ES-I3 (cell line): ENCODE data around the gene PDIA4.
"Not testable (repeated sequence)": the region's sequence is repeated elsewhere in the genome, so short reads cannot be mapped to it uniquely, and the experiment has no call there.

Experiments
- H3K36me3 ChIP-seq: 2 replicates; pipeline ENCODE4 v1.6.1; 2013; ENCODE audit warnings: mild to moderate bottlenecking, low read length, control low read depth, moderate library complexity; ENCODE audit not compliant: insufficient read depth
- H3K4me1 ChIP-seq: 2 replicates; pipeline ENCODE4 v1.6.1; 2013; ENCODE audit warnings: mild to moderate bottlenecking, control low read depth, low read length; ENCODE audit not compliant: insufficient read depth
- H3K9ac ChIP-seq: 2 replicates; pipeline ENCODE4 v1.6.1; 2013; ENCODE audit warnings: low read depth, mild to moderate bottlenecking, low read length, moderate library complexity
- H3K9me3 ChIP-seq: 2 replicates; pipeline ENCODE4 v1.6.1; 2013; ENCODE audit warnings: mild to moderate bottlenecking, low read length, moderate library complexity; ENCODE audit not compliant: control insufficient read depth, insufficient read depth

The PDIA4 gene

GRCh38 chr7:149028346-149029109 lies at the start of gene PDIA4:
Gene PDIA4 (minus strand): TSS chr7:149028505. CDS start chr7:149028408, 97 bp downstream.
- no peaks in the 10 kb centered on the region for H3K9me3 ChIP-seq
- H3K36me3 ChIP-seq = peaks cover 4% of the 10 kb centered on the region; the same call in 1 of the 2 replicates
- peak within 1 kb of the TSS; percentile 92 for H3K9ac ChIP-seq
- peaks cover 15% of the 10 kb centered on the region for H3K4me1 ChIP-seq

GRCh38 chr7:149077594-149077993 lies 49.3 kb upstream of the PDIA4 start:
- Histone ChIP-seq H3K9me3 (no peaks in the 10 kb centered on the region; the same call in 1 of the 2 replicates), H3K4me1 (no peaks in the 10 kb centered on the region), H3K9ac (no peak overlapping the region), H3K36me3 (no peaks in the 10 kb centered on the region)

GRCh38 chr7:149075286-149075685 lies 47.0 kb upstream of the PDIA4 start:
- Histone ChIP-seq H3K9me3 (no peaks in the 10 kb centered on the region), H3K9ac (no peak overlapping the region), H3K4me1 (0 out of 2 replicates have a peak, but pooled peaks cover 4% of the 10 kb centered on the region), H3K36me3 (peaks cover 10% of the 10 kb centered on the region; the same call in 1 of the 2 replicates)

- Histone ChIP-seq H3K9ac (no peak overlapping the region), H3K4me1 (0 out of 2 replicates have a peak, but pooled peaks cover 5% of the 10 kb centered on the region), H3K9me3 (no peaks in the 10 kb centered on the region), H3K36me3 (peaks cover 15% of the 10 kb centered on the region; the same call in 1 of the 2 replicates)
Observed at GRCh38 chr7:149074116-149074885, 46.0 kb upstream of the PDIA4 start.

- Histone ChIP-seq H3K9me3 (no peaks in the 10 kb centered on the region), H3K9ac (peak overlapping the region; percentile 23; the same call in 1 of the 2 replicates), H3K4me1 (0 out of 2 replicates have a peak, but pooled peaks cover 5% of the 10 kb centered on the region), H3K36me3 (peaks cover 15% of the 10 kb centered on the region; the same call in 1 of the 2 replicates)
Observed at GRCh38 chr7:149072438-149072775, 44.1 kb upstream of the PDIA4 start.

- Histone ChIP-seq H3K9me3 (no peaks in the 10 kb centered on the region), H3K9ac (peak overlapping the region; percentile 23; the same call in 1 of the 2 replicates), H3K4me1 (0 out of 2 replicates have a peak, but pooled peaks cover 5% of the 10 kb centered on the region), H3K36me3 (peaks cover 15% of the 10 kb centered on the region; the same call in 1 of the 2 replicates)
Observed at GRCh38 chr7:149071641-149072437, 43.5 kb upstream of the PDIA4 start.

GRCh38 chr7:149071182-149071635 lies 42.9 kb upstream of the PDIA4 start:
- H3K36me3 ChIP-seq = peaks cover 15% of the 10 kb centered on the region; the same call in 1 of the 2 replicates
- H3K9me3 ChIP-seq = no peaks in the 10 kb centered on the region
- H3K4me1 ChIP-seq = 0 out of 2 replicates have a peak, but pooled peaks cover 5% of the 10 kb centered on the region
- peak overlapping the region; percentile 23; the same call in 1 of the 2 replicates for H3K9ac ChIP-seq

- Histone ChIP-seq H3K9me3 (no peaks in the 10 kb centered on the region), H3K9ac (no peak overlapping the region; the same call in 1 of the 2 replicates), H3K4me1 (0 out of 2 replicates have a peak, but pooled peaks cover 5% of the 10 kb centered on the region), H3K36me3 (peaks cover 15% of the 10 kb centered on the region; the same call in 1 of the 2 replicates)
Observed at GRCh38 chr7:149070372-149071125, 42.2 kb upstream of the PDIA4 start.

GRCh38 chr7:149067869-149068268 lies 39.6 kb upstream of the PDIA4 start:
- H3K36me3 ChIP-seq = peaks cover 15% of the 10 kb centered on the region; the same call in 1 of the 2 replicates
- no peaks in the 10 kb centered on the region for H3K9me3 ChIP-seq
- H3K4me1 ChIP-seq = 0 out of 2 replicates have a peak, but pooled peaks cover 5% of the 10 kb centered on the region
- H3K9ac ChIP-seq = no peak overlapping the region

GRCh38 chr7:149063476-149063875 lies 35.2 kb upstream of the PDIA4 start:
- H3K9me3 ChIP-seq = no peaks in the 10 kb centered on the region
- no peaks in the 10 kb centered on the region for H3K4me1 ChIP-seq
- no peaks in the 10 kb centered on the region for H3K36me3 ChIP-seq
- no peak overlapping the region for H3K9ac ChIP-seq

GRCh38 chr7:149062217-149062899 lies 34.1 kb upstream of the PDIA4 start:
- H3K9me3 ChIP-seq, H3K36me3 ChIP-seq, H3K4me1 ChIP-seq, H3K9ac ChIP-seq: not testable (repeated sequence)

GRCh38 chr7:149060156-149060555 lies 31.9 kb upstream of the PDIA4 start:
- no peaks in the 10 kb centered on the region for H3K9me3 ChIP-seq
- H3K4me1 ChIP-seq = no peaks in the 10 kb centered on the region
- H3K36me3 ChIP-seq = no peaks in the 10 kb centered on the region
- H3K9ac ChIP-seq = no peak overlapping the region

GRCh38 chr7:149053885-149054284 lies 25.6 kb upstream of the PDIA4 start:
- Histone ChIP-seq H3K36me3 (no peaks in the 10 kb centered on the region), H3K9ac (no peak overlapping the region), H3K9me3 (peaks cover 2% of the 10 kb centered on the region; the same call in 1 of the 2 replicates), H3K4me1 (no peaks in the 10 kb centered on the region)
